Measurements from ENCODE around the gene ABHD12.

ABHD12 gene

DNA sequence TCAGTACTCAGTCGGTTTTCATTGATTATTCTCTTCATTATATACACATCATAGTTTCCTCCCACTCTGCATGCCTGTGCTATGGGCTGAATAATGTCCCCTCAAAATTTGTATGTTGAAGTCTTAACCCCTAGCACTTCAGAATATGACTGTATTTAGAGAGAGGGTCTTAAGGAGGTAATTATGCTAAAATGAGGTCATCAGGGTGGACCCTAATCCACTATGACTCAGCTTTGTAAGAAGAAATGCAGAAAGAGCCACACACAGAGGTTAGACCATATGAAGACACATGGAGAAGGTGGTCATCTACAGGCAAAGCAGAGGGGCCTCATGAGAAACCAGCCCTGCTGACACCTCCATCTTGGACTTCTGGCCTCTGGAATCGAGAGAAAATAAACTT is 15.8 kb downstream of the ABHD12 start:
- TF ChIP-seq POLR2A (IDR thresholded peaks at IDR 0.05; ENCODE audit: low read depth, low read length) = no peak
- FAIRE-seq = no peak
- no peak for DNase-seq (ENCODE audit: insufficient read length, low spot score)

DNA sequence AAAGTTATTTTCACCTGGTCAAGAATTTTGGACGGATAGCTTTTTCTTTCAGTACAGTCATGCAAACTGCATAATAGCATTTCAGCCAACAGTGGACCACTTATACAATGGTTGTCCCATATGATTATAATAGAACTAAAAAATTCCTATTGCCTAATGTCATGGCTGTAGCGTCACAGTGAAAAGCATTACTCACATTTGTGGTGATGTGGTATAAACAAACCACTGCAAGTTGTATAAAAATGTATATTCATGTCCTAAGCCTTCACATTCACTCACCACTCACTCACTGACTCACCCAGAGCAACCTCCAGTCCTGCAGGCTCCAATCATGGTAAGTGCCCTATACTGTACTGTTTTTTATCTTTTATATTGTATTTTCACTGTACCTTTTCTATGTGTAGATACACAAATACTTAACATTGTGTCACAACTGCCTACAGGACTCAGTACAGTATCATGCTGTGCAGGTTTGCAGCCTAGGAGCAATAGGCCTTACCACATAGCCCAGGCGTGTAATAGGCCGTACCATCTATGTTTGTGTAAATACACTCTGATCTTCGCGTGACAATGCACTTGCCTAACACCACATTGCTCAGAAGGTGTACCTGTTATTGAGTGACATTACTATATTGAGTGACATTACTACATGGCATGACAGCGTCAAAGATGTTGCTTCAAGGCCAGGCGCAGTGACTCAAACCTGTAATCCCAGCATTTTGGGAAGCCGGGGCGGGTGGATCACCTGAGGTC is 17.9 kb downstream of the ABHD12 start:
- DNase-seq (ENCODE audit: insufficient read length, low spot score) (peak; percentile 37), FAIRE-seq (no peak)
- TF ChIP-seq POLR2A (IDR thresholded peaks at IDR 0.05; ENCODE audit: low read depth, low read length) = no peak

DNA sequence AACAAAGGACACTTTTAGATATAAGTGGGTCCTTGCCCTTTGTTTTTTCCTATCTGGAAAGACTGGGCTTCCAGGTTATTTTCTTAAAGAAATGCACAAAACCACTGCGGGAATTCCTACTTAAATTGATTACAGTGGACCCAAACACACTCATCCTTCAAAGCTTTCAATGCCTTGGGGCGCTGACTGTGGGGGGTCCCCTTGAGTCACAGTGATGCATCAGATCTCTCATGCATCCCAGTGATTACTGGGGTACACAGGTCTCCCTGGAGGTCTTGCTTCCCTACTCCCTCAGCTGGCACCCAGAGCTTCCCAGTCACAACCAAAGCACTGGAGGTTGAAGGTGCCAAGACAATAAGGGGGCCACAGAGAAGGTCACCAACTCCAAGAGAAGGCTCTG is 20.7 kb downstream of the ABHD12 start:
- no peak for TF ChIP-seq POLR2A (IDR thresholded peaks at IDR 0.05; ENCODE audit: low read depth, low read length)
- DNase-seq (ENCODE audit: insufficient read length, low spot score) = no peak
- FAIRE-seq = no peak

- TF ChIP-seq POLR2A (IDR thresholded peaks at IDR 0.05; ENCODE audit: low read depth, low read length) = no peak
- FAIRE-seq = no peak
- DNase-seq (ENCODE audit: insufficient read length, low spot score) = no peak
Measured at GRCh38 chr20:25369529-25369928, 21.1 kb downstream of the ABHD12 start.

GRCh38 chr20:25368976-25369375 is 21.7 kb downstream of the ABHD12 start:
- FAIRE-seq (no peak), DNase-seq (ENCODE audit: insufficient read length, low spot score) (no peak)
- TF ChIP-seq POLR2A (IDR thresholded peaks at IDR 0.05; ENCODE audit: low read depth, low read length) = no peak

- FAIRE-seq (no peak), DNase-seq (ENCODE audit: insufficient read length, low spot score) (no peak)
- TF ChIP-seq POLR2A (IDR thresholded peaks at IDR 0.05; ENCODE audit: low read depth, low read length) = no peak
Measured at GRCh38 chr20:25368526-25368925, 22.1 kb downstream of the ABHD12 start.

DNA sequence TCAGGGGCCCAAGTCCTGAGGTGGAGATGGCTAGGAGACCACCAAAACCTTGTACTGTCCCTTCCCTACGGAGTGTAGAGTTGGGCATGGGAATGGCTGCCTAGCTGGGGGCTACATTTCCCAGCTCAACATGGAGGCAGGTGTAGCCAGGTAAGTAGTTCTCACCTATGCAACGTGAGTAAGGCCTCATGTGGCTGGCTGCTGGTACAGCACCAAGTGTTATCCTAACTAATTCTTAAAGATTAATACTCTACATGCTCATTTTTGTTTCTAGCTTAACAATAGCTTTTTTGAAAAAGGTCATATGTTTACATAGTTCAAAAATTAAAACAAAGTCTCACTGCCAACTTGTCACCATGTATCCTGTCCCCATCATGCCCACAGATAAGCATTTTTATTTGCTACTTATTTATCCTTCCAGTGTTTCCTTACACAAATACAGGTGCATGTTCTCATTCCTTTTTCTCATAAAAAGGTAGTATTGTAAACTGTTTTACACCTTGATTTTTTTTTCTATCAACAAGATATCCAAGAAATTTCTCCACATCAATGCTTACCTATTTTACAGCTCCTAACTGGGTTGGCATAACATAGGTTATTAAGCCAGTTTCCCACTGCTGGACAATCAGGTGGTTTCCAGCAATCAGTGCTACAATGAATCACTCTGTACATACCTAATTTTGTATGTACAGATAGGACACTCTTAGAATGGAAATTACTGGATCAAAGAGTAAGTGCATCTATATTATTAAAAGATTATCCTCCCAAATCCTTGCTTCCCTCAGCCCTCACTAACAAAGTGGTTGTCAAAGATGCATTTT is 25.5 kb downstream of the ABHD12 start:
- DNase-seq (ENCODE audit: insufficient read length, low spot score) (no peak), FAIRE-seq (no peak)
- no peak for TF ChIP-seq POLR2A (IDR thresholded peaks at IDR 0.05; ENCODE audit: low read depth, low read length)

DNA sequence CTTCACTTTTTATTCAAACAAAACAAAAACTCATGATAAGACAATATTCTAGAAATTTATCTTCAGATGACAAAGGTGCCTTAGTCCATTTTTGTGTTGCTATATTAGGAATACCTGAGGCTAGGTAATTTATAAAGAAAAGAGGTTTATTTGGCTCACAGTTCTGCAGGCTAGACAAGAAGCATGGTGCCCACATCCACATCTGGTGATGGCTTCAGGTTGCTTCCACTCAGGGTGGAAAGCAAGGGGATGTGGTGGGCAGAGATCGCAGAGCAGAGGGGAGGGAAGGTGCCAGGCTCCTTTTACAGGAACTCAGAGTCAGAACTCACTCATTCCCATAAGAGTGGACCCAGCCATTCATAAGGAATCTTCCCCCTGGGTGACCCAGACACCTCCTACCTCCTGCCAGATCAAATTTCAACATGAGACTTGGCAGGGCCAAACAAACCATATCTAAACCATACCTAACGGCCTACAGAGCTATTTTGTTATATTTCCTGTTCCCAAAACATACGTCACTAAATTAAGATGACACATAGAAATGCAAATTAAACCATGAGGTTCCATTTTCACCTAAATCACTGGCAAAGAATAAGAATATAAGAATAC is 26.4 kb downstream of the ABHD12 start:
- TF ChIP-seq POLR2A (IDR thresholded peaks at IDR 0.05; ENCODE audit: low read depth, low read length) = no peak
- no peak for DNase-seq (ENCODE audit: insufficient read length, low spot score)
- FAIRE-seq = no peak

DNA sequence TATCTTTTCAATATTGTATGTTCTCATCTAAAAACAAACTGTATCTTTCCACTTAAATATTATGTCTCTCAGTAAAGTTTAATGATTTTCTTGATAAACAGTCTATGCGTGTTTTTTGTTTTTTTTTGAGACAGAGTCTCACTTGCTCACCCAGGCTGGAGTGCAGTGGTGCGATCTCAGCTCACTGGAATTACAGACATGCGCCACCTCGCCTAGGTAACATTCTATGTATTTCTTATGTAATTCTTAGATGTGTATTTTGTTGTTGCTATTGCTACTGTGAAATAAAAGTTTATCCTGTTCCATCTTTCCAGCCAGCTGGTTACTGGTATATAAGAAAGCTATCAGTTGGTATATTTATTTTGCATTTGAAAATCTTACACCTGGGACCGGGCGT is 29.4 kb downstream of the ABHD12 start:
- no peak for TF ChIP-seq POLR2A (IDR thresholded peaks at IDR 0.05; ENCODE audit: low read depth, low read length)
- FAIRE-seq (no peak), DNase-seq (ENCODE audit: insufficient read length, low spot score) (no peak)

- no peak for TF ChIP-seq POLR2A (IDR thresholded peaks at IDR 0.05; ENCODE audit: low read depth, low read length)
- FAIRE-seq (no peak), DNase-seq (ENCODE audit: insufficient read length, low spot score) (peak; percentile 34)
Measured at GRCh38 chr20:25360631-25361286, 29.9 kb downstream of the ABHD12 start.

GRCh38 chr20:25356271-25356933 is 34.2 kb downstream of the ABHD12 start:
- DNase-seq (ENCODE audit: insufficient read length, low spot score) (no peak), FAIRE-seq (no peak)
- TF ChIP-seq POLR2A (IDR thresholded peaks at IDR 0.05; ENCODE audit: low read depth, low read length) = no peak

- no peak for TF ChIP-seq POLR2A (IDR thresholded peaks at IDR 0.05; ENCODE audit: low read depth, low read length)
- FAIRE-seq (no peak), DNase-seq (ENCODE audit: insufficient read length, low spot score) (no peak)
Measured at GRCh38 chr20:25355866-25356265, 34.8 kb downstream of the ABHD12 start.

DNA sequence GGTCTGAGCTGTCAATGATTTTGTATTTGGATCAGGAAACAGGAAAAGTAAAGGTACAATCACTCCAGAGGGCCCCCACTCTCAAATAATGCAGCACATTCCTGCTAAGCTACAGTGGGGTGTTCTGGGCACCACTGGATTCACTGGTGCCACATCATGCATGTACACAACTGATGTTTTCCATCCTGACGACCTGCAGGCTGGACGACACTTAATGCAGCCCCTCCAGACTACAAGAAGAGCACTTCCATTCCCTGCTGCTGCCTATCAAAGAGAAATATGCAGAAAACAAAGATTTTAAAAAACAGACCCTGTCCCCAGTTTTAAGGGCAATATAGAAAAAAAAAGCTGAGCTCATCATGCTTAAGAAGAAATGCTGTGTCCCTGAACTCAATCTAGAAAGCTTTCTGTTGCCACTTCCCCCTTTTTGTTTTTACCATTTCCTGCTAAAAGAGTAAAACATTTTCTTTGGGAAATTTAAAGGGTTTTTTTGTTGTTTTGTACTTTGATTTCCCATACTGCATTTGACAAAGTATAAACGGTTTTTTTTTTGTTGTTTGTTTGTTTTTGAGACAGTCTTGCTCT is 35.5 kb downstream of the ABHD12 start:
- no peak for TF ChIP-seq POLR2A (IDR thresholded peaks at IDR 0.05; ENCODE audit: low read depth, low read length)
- FAIRE-seq (no peak), DNase-seq (ENCODE audit: insufficient read length, low spot score) (no peak)

Data from H54 (cell line).